Neural crest cell (in vitro differentiated cells): ENCODE measurements around the gene PRCC. TPM values are rescaled to one million over a fixed set of nuclear protein-coding genes. Genes with fewer than 3 reads are reported as not detected.
A peak's percentile ranks its signal among the peaks of the same experiment; 100 is the strongest.

Experiments
- DNase-seq: peaks from one replicate; pipeline ENCODE4 v3.0.0; 2021; ENCODE audit warnings: low read depth, mixed read lengths, low spot score
- H3K27ac Mint-ChIP-seq: one replicate; pipeline ENCODE4 v1.8.0; 2021; ENCODE audit warnings: mild to moderate bottlenecking, mixed read lengths; ENCODE audit not compliant: unreplicated experiment
- H3K27me3 Mint-ChIP-seq: 2 replicates; pipeline ENCODE4 v1.8.0; 2021; ENCODE audit warnings: low read depth, mild to moderate bottlenecking, mixed read lengths
- H3K36me3 Mint-ChIP-seq: 2 replicates; pipeline ENCODE4 v1.8.0; 2021; ENCODE audit warnings: low read depth, mild to moderate bottlenecking, mixed read lengths
- H3K4me1 Mint-ChIP-seq: 2 replicates; pipeline ENCODE4 v1.8.0; 2021; ENCODE audit warnings: mixed read lengths
- H3K4me3 Mint-ChIP-seq: one replicate; pipeline ENCODE4 v1.8.0; 2021; ENCODE audit warnings: mild to moderate bottlenecking, mixed read lengths
- H3K9me3 Mint-ChIP-seq: 2 replicates; pipeline ENCODE4 v1.8.0; 2021; ENCODE audit warnings: mixed read lengths
- CTCF ChIP-seq: fragments of 200-600 bp; sonication (generic); conservative IDR thresholded peaks from 2 replicates; pipeline ENCODE4 v1.5.0; 2021; ENCODE audit warnings: antibody characterized with exemption, mild to moderate bottlenecking
- total RNA-seq: library from RNA; stranded (reverse); gene quantifications from 2 replicates; pipeline ENCODE4 v1.2.1, GENCODE V29; 2021

The PRCC gene
- total RNA-seq, 1 donor from 2014 or later, result 99.8 TPM

- peaks cover 24% of the 10 kb centered on the region for H3K4me1 Mint-ChIP-seq
- peaks cover 2% of the 10 kb centered on the region for H3K36me3 Mint-ChIP-seq
- H3K27ac Mint-ChIP-seq, result peak overlapping the region; percentile 35
- TF ChIP-seq CTCF, result no peak
- H3K4me3 Mint-ChIP-seq, result peak overlapping the region; percentile 49
- H3K27me3 Mint-ChIP-seq, result no peaks in the 10 kb centered on the region
- DNase-seq, result no peak
- no peaks in the 10 kb centered on the region for H3K9me3 Mint-ChIP-seq
Observed at GRCh38 chr1:156738407-156738806, 28.9 kb upstream of the PRCC start.

GRCh38 chr1:156738916-156739315 is 28.4 kb upstream of the PRCC start:
- TF ChIP-seq CTCF, result no peak
- H3K36me3 Mint-ChIP-seq, result peaks cover 2% of the 10 kb centered on the region
- H3K27ac Mint-ChIP-seq, result no peak overlapping the region
- H3K4me3 Mint-ChIP-seq, result peak overlapping the region; percentile 31
- no peaks in the 10 kb centered on the region for H3K27me3 Mint-ChIP-seq
- no peaks in the 10 kb centered on the region for H3K9me3 Mint-ChIP-seq
- peaks cover 24% of the 10 kb centered on the region for H3K4me1 Mint-ChIP-seq
- no peak for DNase-seq

GRCh38 chr1:156740237-156740740 is 27.0 kb upstream of the PRCC start:
- Mint-ChIP-seq H3K9me3 (no peaks in the 10 kb centered on the region), H3K4me1 (peaks cover 24% of the 10 kb centered on the region), H3K27ac (peak overlapping the region; percentile 93), H3K36me3 (peaks cover 2% of the 10 kb centered on the region), H3K4me3 (peak overlapping the region; percentile 98), H3K27me3 (no peaks in the 10 kb centered on the region)
- no peak for DNase-seq
- TF ChIP-seq CTCF, result no peak

- Mint-ChIP-seq H3K4me3 (peak within 1 kb of the TSS; percentile 98), H3K9me3 (no peaks in the 10 kb centered on the region), H3K4me1 (peaks cover 31% of the 10 kb centered on the region), H3K36me3 (peaks cover 6% of the 10 kb centered on the region), H3K27me3 (no peaks in the 10 kb centered on the region), H3K27ac (peak within 1 kb of the TSS; percentile 93)
- DNase-seq, result peak; percentile 88
- TF ChIP-seq CTCF, result no peak
Observed at GRCh38 chr1:156740741-156741480, 26.4 kb upstream of the PRCC start, which contains the start of gene MRPL24. Gene MRPL24, minus strand, starts transcription at chr1:156741088. Its CDS starts 2,384 bp downstream, at chr1:156738704.

GRCh38 chr1:156741481-156741983 is 25.8 kb upstream of the PRCC start:
- H3K9me3 Mint-ChIP-seq, result no peaks in the 10 kb centered on the region
- peaks cover 37% of the 10 kb centered on the region for H3K4me1 Mint-ChIP-seq
- no peaks in the 10 kb centered on the region for H3K27me3 Mint-ChIP-seq
- peak overlapping the region; percentile 73 for H3K27ac Mint-ChIP-seq
- peak overlapping the region; percentile 98 for H3K4me3 Mint-ChIP-seq
- H3K36me3 Mint-ChIP-seq, result peaks cover 6% of the 10 kb centered on the region
- DNase-seq, result no peak
- TF ChIP-seq CTCF, result no peak
